ENCODE data around the gene LMAN1. TPM values are rescaled to one million over a fixed set of nuclear protein-coding genes. Genes with fewer than 3 reads are reported as not detected.

LMAN1 gene
- total RNA-seq, 1 donor from 2014 or later: 135 TPM

GRCh38 chr18:59360381-59360780, 1.3 kb upstream of the LMAN1 start:
- no peak for DNase-seq (ENCODE audit: low read depth, low spot score)

- DNase-seq (ENCODE audit: low read depth, low spot score): no peak
Observed at GRCh38 chr18:59359576-59359952, 499 bp upstream of the LMAN1 start.

- DNase-seq (ENCODE audit: low read depth, low spot score): no peak
Observed at GRCh38 chr18:59358414-59358711, 702 bp downstream of the LMAN1 start.

- DNase-seq (ENCODE audit: low read depth, low spot score): peak; percentile 40
Observed at GRCh38 chr18:59357928-59358327, 1.1 kb downstream of the LMAN1 start.

- DNase-seq (ENCODE audit: low read depth, low spot score): no peak
Observed at GRCh38 chr18:59354731-59355130, 4.3 kb downstream of the LMAN1 start.

- DNase-seq (ENCODE audit: low read depth, low spot score): no peak
Observed at GRCh38 chr18:59353079-59353680, 5.9 kb downstream of the LMAN1 start.

GRCh38 chr18:59352250-59352855, 6.7 kb downstream of the LMAN1 start:
- no peak for DNase-seq (ENCODE audit: low read depth, low spot score)

GRCh38 chr18:59345556-59345955, 13.5 kb downstream of the LMAN1 start:
- no peak for DNase-seq (ENCODE audit: low read depth, low spot score)

GRCh38 chr18:59344996-59345395, 14.1 kb downstream of the LMAN1 start:
- DNase-seq (ENCODE audit: low read depth, low spot score): no peak

- DNase-seq (ENCODE audit: low read depth, low spot score): no peak
Observed at GRCh38 chr18:59343926-59344325, 15.1 kb downstream of the LMAN1 start.

- no peak for DNase-seq (ENCODE audit: low read depth, low spot score)
Observed at GRCh38 chr18:59340817-59341216, 18.2 kb downstream of the LMAN1 start.

GRCh38 chr18:59340312-59340711, 18.8 kb downstream of the LMAN1 start:
- DNase-seq (ENCODE audit: low read depth, low spot score): no peak

- DNase-seq (ENCODE audit: low read depth, low spot score): no peak
Observed at GRCh38 chr18:59332986-59333385, 26.1 kb downstream of the LMAN1 start.

- no peak for DNase-seq (ENCODE audit: low read depth, low spot score)
Observed at GRCh38 chr18:59328683-59329082, 30.4 kb downstream of the LMAN1 start.

- no peak for DNase-seq (ENCODE audit: low read depth, low spot score)
Observed at GRCh38 chr18:59325965-59326364, 33.1 kb downstream of the LMAN1 start.

GRCh38 chr18:59324623-59324971, 34.5 kb downstream of the LMAN1 start:
- no peak for DNase-seq (ENCODE audit: low read depth, low spot score)

- DNase-seq (ENCODE audit: low read depth, low spot score): no peak
Observed at GRCh38 chr18:59323931-59324622, 35.0 kb downstream of the LMAN1 start.

- DNase-seq (ENCODE audit: low read depth, low spot score): no peak
Observed at GRCh38 chr18:59318460-59319050, 40.5 kb downstream of the LMAN1 start, which contains the start of gene CPLX4. Gene CPLX4, minus strand, starts transcription at chr18:59318649. Its CDS starts 187 bp downstream, at chr18:59318462.

- DNase-seq (ENCODE audit: low read depth, low spot score): no peak
Observed at GRCh38 chr18:59311631-59312030, 47.4 kb downstream of the LMAN1 start.

- DNase-seq (ENCODE audit: low read depth, low spot score): no peak
Observed at GRCh38 chr18:59308938-59309260, 50.2 kb downstream of the LMAN1 start.

GRCh38 chr18:59308248-59308937, 50.7 kb downstream of the LMAN1 start:
- DNase-seq (ENCODE audit: low read depth, low spot score): no peak

- no peak for DNase-seq (ENCODE audit: low read depth, low spot score)
Observed at GRCh38 chr18:59306640-59307039, 52.4 kb downstream of the LMAN1 start.

Data from pulmonary artery endothelial cell (primary cell).